ENCODE results near the gene MAN2A1.

MAN2A1 gene

DNA sequence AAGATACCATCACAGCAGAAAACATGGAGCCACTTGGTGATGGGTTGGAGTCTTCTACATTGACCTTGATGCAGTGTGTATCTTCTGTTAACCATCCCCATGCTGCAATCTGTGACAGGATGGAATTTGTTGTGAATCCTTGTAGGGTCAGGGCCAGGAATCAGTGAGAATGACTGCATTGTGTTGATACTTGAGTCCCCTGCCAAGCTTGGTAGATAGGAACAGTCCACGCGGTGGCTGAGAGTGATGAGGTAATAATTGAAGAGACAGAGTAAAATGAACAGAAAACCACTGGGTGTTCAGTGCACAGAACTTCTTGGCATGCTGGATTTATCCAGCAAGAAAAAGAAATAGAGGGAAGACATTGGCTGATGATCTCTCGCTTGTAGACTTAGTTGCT is 217.5 kb downstream of the MAN2A1 start:
- DNase-seq (ENCODE audit: low read depth, low spot score), result peak; percentile 41

DNA sequence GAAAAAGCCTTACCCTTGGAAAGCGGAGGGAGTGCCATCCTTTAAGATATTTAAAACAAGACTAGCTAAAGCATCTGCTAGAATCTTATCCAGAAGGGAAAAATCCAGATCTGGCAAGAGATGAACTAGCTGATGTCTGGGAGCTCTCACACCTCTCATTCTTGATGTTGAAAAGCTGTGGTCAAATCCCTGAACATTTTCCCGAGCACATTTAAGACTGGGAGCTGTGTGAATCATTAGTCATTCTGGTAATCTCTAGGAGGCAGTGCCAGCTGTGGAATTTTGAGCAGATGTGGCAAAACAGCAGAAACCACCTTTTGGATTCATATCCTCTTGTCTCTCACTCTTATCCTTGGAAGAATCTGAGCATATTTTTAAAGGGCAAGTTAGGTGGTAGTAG is 218.0 kb downstream of the MAN2A1 start:
- DNase-seq (ENCODE audit: low read depth, low spot score), result peak; percentile 81

DNA sequence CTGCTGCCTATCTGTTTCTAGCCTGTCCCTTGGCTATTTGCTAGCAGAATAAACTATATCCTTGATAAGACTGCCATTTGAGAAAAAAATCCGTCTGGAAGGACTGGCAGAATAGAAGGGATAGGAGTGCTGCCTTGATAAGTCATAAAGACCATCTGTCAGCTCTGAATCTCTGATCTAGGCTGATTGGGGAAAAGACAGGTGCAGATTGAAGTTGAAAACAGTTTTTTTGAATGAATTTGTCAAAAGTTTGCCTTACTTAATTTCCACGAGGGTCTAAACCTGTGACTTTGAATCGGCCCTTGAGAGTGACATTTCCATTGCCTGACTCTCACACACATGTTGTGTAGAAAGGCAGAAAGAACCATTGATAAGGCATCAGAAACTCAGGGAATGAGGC is 218.6 kb downstream of the MAN2A1 start:
- no peak for DNase-seq (ENCODE audit: low read depth, low spot score)

DNA sequence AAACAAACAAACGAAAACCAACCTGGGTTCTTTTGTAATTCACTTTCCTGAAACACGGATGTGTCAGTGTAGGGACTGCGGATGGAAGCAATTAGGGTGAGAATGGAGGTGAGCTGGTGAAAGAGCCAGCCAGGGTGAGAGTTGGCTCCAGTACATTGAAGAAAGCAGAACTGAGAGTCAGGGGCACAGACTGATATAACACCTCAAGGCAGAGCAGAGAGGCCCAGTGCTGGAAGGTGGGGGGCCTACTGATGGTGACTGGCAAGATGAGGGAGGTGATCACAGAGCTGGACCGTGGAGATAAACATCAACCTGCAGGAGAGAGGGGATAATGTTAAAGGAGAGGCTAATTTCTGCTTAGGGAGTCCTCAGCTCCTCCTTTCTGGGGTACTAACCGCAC is 221.1 kb downstream of the MAN2A1 start:
- DNase-seq (ENCODE audit: low read depth, low spot score), result no peak

DNA sequence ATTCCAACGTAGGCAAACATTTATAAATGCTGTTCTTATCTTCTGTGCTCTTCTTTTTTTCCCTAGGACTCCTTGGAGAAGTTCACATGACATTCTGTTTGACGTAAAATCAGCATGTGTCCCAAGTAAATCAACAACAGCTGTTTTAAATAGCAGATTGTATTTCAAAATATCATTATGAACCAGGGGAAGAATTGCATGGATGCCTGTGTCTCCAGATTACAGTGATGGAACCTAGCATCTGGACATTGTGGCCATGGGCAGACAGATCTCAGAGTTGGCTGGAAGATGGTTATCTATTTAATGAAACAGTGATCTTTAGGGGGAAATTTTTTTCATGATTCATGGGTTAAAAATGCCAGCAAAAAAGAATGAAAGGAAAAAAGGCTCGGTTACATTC is 222.0 kb downstream of the MAN2A1 start:
- peak; percentile 4 for DNase-seq (ENCODE audit: low read depth, low spot score)

DNA sequence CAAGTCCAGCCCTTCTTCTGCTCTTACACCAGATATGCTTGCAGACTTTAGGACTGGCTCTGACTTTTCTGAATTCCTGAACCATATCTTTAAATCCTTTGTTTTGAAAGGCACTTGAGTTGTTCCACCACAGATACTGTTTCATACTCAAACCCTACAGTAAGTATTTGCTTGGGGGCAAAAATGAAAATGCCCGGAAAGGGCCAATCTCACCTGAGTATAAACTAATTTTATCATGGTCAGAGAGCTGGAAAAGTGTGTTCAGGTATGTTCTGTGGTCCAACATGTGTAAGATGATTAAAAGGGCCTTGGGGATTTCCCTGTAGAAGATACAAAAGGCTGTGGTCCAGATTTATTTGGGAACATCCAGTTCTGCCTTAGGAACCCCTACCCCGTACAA is 225.2 kb downstream of the MAN2A1 start:
- no peak for DNase-seq (ENCODE audit: low read depth, low spot score)

DNA sequence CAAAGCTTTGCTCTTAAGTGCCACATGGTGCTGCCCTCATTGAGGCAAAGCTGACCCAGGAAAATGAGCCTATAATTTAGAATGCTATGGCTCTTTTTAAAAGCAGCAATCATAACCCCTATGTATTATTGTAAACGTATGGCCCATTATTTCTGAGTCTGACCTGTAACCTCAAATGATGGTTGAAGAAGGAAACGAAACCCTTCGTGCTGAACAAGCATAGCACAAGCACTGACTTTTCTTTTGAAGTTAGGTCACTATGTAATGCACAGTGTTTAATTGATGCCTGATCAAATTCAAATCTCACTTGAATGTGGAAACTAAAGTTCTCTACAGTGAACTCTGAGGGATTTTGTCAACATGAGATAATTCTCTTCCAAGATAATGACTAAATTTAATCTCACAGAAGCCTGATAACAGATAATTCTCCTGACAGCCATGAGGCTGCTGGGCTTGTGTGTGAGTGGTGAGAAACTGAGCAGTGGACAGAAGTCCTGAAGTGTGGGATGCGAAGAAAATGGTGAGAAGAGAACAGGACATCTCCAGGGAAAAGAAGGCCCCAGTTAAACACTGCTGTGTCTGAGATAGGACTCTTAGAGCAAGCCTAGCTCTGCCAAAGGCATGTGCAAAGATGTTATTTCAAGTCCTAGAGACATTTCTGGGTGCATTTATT is 226.9 kb downstream of the MAN2A1 start:
- DNase-seq (ENCODE audit: low read depth, low spot score), result no peak

Data from astrocyte of the hippocampus (primary cell).